ENCODE results near the gene MEG3. TPM values are rescaled to one million over a fixed set of nuclear protein-coding genes. Genes with fewer than 3 reads are reported as not detected.

Gene MEG3
- 49.4 to 80.3 TPM (median 65.6 TPM) in 5 replicates for total RNA-seq (2022; extraction: Qiagen RNA extraction)

GRCh38 chr14:100825713-100826331 is at the start of gene MEG3:
MEG3 (plus strand) TSS chr14:100826118.

GRCh38 chr14:100903672-100904185 is 77.8 kb downstream of the MEG3 start, which contains the start of gene RTL1:
RTL1 (minus strand) TSS chr14:100903722; CDS start chr14:100884788, 18,934 bp downstream.

Other genes with a start within 250 kb of the MEG3 start
- 7.0 to 11.8 TPM (median 9.8 TPM) in 5 replicates for gene BEGAIN, start 238.7 kb upstream of the MEG3 start, total RNA-seq (2022; extraction: Qiagen RNA extraction)
- gene DLK1, start 99.2 kb upstream of the MEG3 start, total RNA-seq (2022; extraction: Qiagen RNA extraction), result 0.25 to 0.46 TPM (median 0.38 TPM) in 5 replicates
- 0.26 to 0.31 TPM (median 0.30 TPM) in 5 replicates for gene RTL1, start 77.6 kb downstream of the MEG3 start, total RNA-seq (2022; extraction: Qiagen RNA extraction)